ENCODE data around the gene MELTF.
A peak's percentile ranks its signal among the peaks of the same experiment; 100 is the strongest.
"Not testable (repeated sequence)": the region's sequence is repeated elsewhere in the genome, so short reads cannot be mapped to it uniquely, and the experiment has no call there.

MELTF gene

GRCh38 chr3:197029511-197030167 is at the start of gene MELTF:
MELTF (minus strand) TSS chr3:197029817; CDS start chr3:197029702, 115 bp downstream.
- Histone ChIP-seq H3K4me3 (ENCODE audit: low read depth in 1 of 2, low read length in 2 of 2) (peak within 1 kb of the TSS; percentile 55 to 62), H3K27ac (ENCODE audit: low read depth, low read length) (no peak within 1 kb of the TSS), H3K4me1 (ENCODE audit: control insufficient read depth in 1 of 2, insufficient read depth in 2 of 2, low read length in 2 of 2) (peaks cover 14 to 17% of the 10 kb centered on the region in 2 donors), H3K9ac (ENCODE audit: low read depth in 1 of 2, low read length in 2 of 2) (no peak within 1 kb of the TSS), H3K36me3 (ENCODE audit: control insufficient read depth in 1 of 2, insufficient read depth in 2 of 2, low read length in 2 of 2) (no peaks in the 10 kb centered on the region), H3K27me3 (ENCODE audit: control insufficient read depth in 1 of 2, insufficient read depth in 2 of 2, low read length in 2 of 2) (no peaks in the 10 kb centered on the region), H3K9me3 (ENCODE audit: control insufficient read depth in 1 of 2, low read length in 2 of 2) (no peaks in the 10 kb centered on the region)

GRCh38 chr3:197076415-197076814 is 46.8 kb upstream of the MELTF start:
- H3K9me3 ChIP-seq (ENCODE audit: control insufficient read depth in 1 of 2, low read length in 2 of 2), result no peaks in the 10 kb centered on the region
- H3K4me1 ChIP-seq (ENCODE audit: control insufficient read depth in 1 of 2, insufficient read depth in 2 of 2, low read length in 2 of 2), result no peaks in the 10 kb centered on the region
- peaks cover 0 to 21% of the 10 kb centered on the region in 2 donors for H3K36me3 ChIP-seq (ENCODE audit: control insufficient read depth in 1 of 2, insufficient read depth in 2 of 2, low read length in 2 of 2)
- no peak overlapping the region for H3K27ac ChIP-seq (ENCODE audit: low read depth, low read length)
- H3K4me3 ChIP-seq (ENCODE audit: low read depth in 1 of 2, low read length in 2 of 2), result no peak overlapping the region
- H3K9ac ChIP-seq (ENCODE audit: low read depth in 1 of 2, low read length in 2 of 2), result no peak overlapping the region
- no peaks in the 10 kb centered on the region for H3K27me3 ChIP-seq (ENCODE audit: control insufficient read depth in 1 of 2, insufficient read depth in 2 of 2, low read length in 2 of 2)

- no peak overlapping the region for H3K9ac ChIP-seq (ENCODE audit: low read depth in 1 of 2, low read length in 2 of 2)
Measured at GRCh38 chr3:197068077-197068476, 38.5 kb upstream of the MELTF start.

GRCh38 chr3:197064771-197065170 is 35.2 kb upstream of the MELTF start:
- Histone ChIP-seq H3K9me3 (ENCODE audit: control insufficient read depth in 1 of 2, low read length in 2 of 2) (no peaks in the 10 kb centered on the region), H3K36me3 (ENCODE audit: control insufficient read depth in 1 of 2, insufficient read depth in 2 of 2, low read length in 2 of 2) (peaks cover 15 to 54% of the 10 kb centered on the region in 2 donors), H3K4me3 (ENCODE audit: low read depth in 1 of 2, low read length in 2 of 2) (no peak overlapping the region), H3K27ac (ENCODE audit: low read depth, low read length) (no peak overlapping the region), H3K27me3 (ENCODE audit: control insufficient read depth in 1 of 2, insufficient read depth in 2 of 2, low read length in 2 of 2) (no peaks in the 10 kb centered on the region), H3K9ac (ENCODE audit: low read depth in 1 of 2, low read length in 2 of 2) (no peak overlapping the region), H3K4me1 (ENCODE audit: control insufficient read depth in 1 of 2, insufficient read depth in 2 of 2, low read length in 2 of 2) (no peaks in the 10 kb centered on the region)

More at GRCh38 chr3:197068077-197068476, 38.5 kb upstream of the MELTF start:
- Histone ChIP-seq H3K27ac (ENCODE audit: low read depth, low read length) (no peak overlapping the region), H3K27me3 (ENCODE audit: control insufficient read depth in 1 of 2, insufficient read depth in 2 of 2, low read length in 2 of 2) (no peaks in the 10 kb centered on the region), H3K36me3 (ENCODE audit: control insufficient read depth in 1 of 2, insufficient read depth in 2 of 2, low read length in 2 of 2) (peaks cover 15 to 31% of the 10 kb centered on the region in 2 donors), H3K4me1 (ENCODE audit: control insufficient read depth in 1 of 2, insufficient read depth in 2 of 2, low read length in 2 of 2) (no peaks in the 10 kb centered on the region), H3K4me3 (ENCODE audit: low read depth in 1 of 2, low read length in 2 of 2) (no peak overlapping the region), H3K9me3 (ENCODE audit: control insufficient read depth in 1 of 2, low read length in 2 of 2) (no peaks in the 10 kb centered on the region)

GRCh38 chr3:197062446-197062845 is 32.8 kb upstream of the MELTF start:
- H3K27ac ChIP-seq (ENCODE audit: low read depth, low read length), result no peak overlapping the region
- H3K4me1 ChIP-seq (ENCODE audit: control insufficient read depth in 1 of 2, insufficient read depth in 2 of 2, low read length in 2 of 2), result no peaks in the 10 kb centered on the region
- H3K36me3 ChIP-seq (ENCODE audit: control insufficient read depth in 1 of 2, insufficient read depth in 2 of 2, low read length in 2 of 2), result peaks cover 15 to 69% of the 10 kb centered on the region in 2 donors
- no peaks in the 10 kb centered on the region for H3K27me3 ChIP-seq (ENCODE audit: control insufficient read depth in 1 of 2, insufficient read depth in 2 of 2, low read length in 2 of 2)
- no peak overlapping the region for H3K4me3 ChIP-seq (ENCODE audit: low read depth in 1 of 2, low read length in 2 of 2)
- no peaks in the 10 kb centered on the region for H3K9me3 ChIP-seq (ENCODE audit: control insufficient read depth in 1 of 2, low read length in 2 of 2)
- no peak overlapping the region for H3K9ac ChIP-seq (ENCODE audit: low read depth in 1 of 2, low read length in 2 of 2)

- H3K27ac ChIP-seq (ENCODE audit: low read depth, low read length); H3K27me3 ChIP-seq (ENCODE audit: control insufficient read depth in 1 of 2, insufficient read depth in 2 of 2, low read length in 2 of 2); H3K9ac ChIP-seq (ENCODE audit: low read depth in 1 of 2, low read length in 2 of 2); H3K4me1 ChIP-seq (ENCODE audit: control insufficient read depth in 1 of 2, insufficient read depth in 2 of 2, low read length in 2 of 2); H3K9me3 ChIP-seq (ENCODE audit: control insufficient read depth in 1 of 2, low read length in 2 of 2); H3K4me3 ChIP-seq (ENCODE audit: low read depth in 1 of 2, low read length in 2 of 2): not testable (repeated sequence)
- peaks cover 15 to 33% of the 10 kb centered on the region in 2 donors for H3K36me3 ChIP-seq (ENCODE audit: control insufficient read depth in 1 of 2, insufficient read depth in 2 of 2, low read length in 2 of 2)
Measured at GRCh38 chr3:197051637-197052036, 22.0 kb upstream of the MELTF start.

- Histone ChIP-seq H3K4me3 (ENCODE audit: low read depth in 1 of 2, low read length in 2 of 2) (no peak overlapping the region), H3K36me3 (ENCODE audit: control insufficient read depth in 1 of 2, insufficient read depth in 2 of 2, low read length in 2 of 2) (peaks cover 13 to 34% of the 10 kb centered on the region in 2 donors), H3K27me3 (ENCODE audit: control insufficient read depth in 1 of 2, insufficient read depth in 2 of 2, low read length in 2 of 2) (no peaks in the 10 kb centered on the region), H3K27ac (ENCODE audit: low read depth, low read length) (no peak overlapping the region), H3K4me1 (ENCODE audit: control insufficient read depth in 1 of 2, insufficient read depth in 2 of 2, low read length in 2 of 2) (no peaks in the 10 kb centered on the region), H3K9me3 (ENCODE audit: control insufficient read depth in 1 of 2, low read length in 2 of 2) (no peaks in the 10 kb centered on the region), H3K9ac (ENCODE audit: low read depth in 1 of 2, low read length in 2 of 2) (no peak overlapping the region)
Measured at GRCh38 chr3:197050511-197050910, 20.9 kb upstream of the MELTF start.

- H3K4me1 ChIP-seq (ENCODE audit: control insufficient read depth in 1 of 2, insufficient read depth in 2 of 2, low read length in 2 of 2), result no peaks in the 10 kb centered on the region
- H3K9ac ChIP-seq (ENCODE audit: low read depth in 1 of 2, low read length in 2 of 2), result no peak overlapping the region
- no peaks in the 10 kb centered on the region for H3K27me3 ChIP-seq (ENCODE audit: control insufficient read depth in 1 of 2, insufficient read depth in 2 of 2, low read length in 2 of 2)
- no peak overlapping the region for H3K27ac ChIP-seq (ENCODE audit: low read depth, low read length)
- H3K4me3 ChIP-seq (ENCODE audit: low read depth in 1 of 2, low read length in 2 of 2), result no peak overlapping the region
- H3K9me3 ChIP-seq (ENCODE audit: control insufficient read depth in 1 of 2, low read length in 2 of 2), result no peaks in the 10 kb centered on the region
- H3K36me3 ChIP-seq (ENCODE audit: control insufficient read depth in 1 of 2, insufficient read depth in 2 of 2, low read length in 2 of 2), result peaks cover 16 to 29% of the 10 kb centered on the region in 2 donors
Measured at GRCh38 chr3:197042539-197042938, 12.9 kb upstream of the MELTF start.

- H3K4me1 ChIP-seq (ENCODE audit: control insufficient read depth in 1 of 2, insufficient read depth in 2 of 2, low read length in 2 of 2), result no peaks in the 10 kb centered on the region
- H3K27ac ChIP-seq (ENCODE audit: low read depth, low read length), result no peak overlapping the region
- H3K4me3 ChIP-seq (ENCODE audit: low read depth in 1 of 2, low read length in 2 of 2), result no peak overlapping the region
- H3K36me3 ChIP-seq (ENCODE audit: control insufficient read depth in 1 of 2, insufficient read depth in 2 of 2, low read length in 2 of 2), result peaks cover 16 to 29% of the 10 kb centered on the region in 2 donors
- no peaks in the 10 kb centered on the region for H3K27me3 ChIP-seq (ENCODE audit: control insufficient read depth in 1 of 2, insufficient read depth in 2 of 2, low read length in 2 of 2)
- H3K9me3 ChIP-seq (ENCODE audit: control insufficient read depth in 1 of 2, low read length in 2 of 2), result no peaks in the 10 kb centered on the region
- no peak overlapping the region for H3K9ac ChIP-seq (ENCODE audit: low read depth in 1 of 2, low read length in 2 of 2)
Measured at GRCh38 chr3:197041875-197042488, 12.4 kb upstream of the MELTF start.

GRCh38 chr3:197040658-197041057 is 11.0 kb upstream of the MELTF start:
- no peak overlapping the region for H3K9ac ChIP-seq (ENCODE audit: low read depth in 1 of 2, low read length in 2 of 2)
- H3K9me3 ChIP-seq (ENCODE audit: control insufficient read depth in 1 of 2, low read length in 2 of 2), result no peaks in the 10 kb centered on the region
- H3K4me1 ChIP-seq (ENCODE audit: control insufficient read depth in 1 of 2, insufficient read depth in 2 of 2, low read length in 2 of 2), result no peaks in the 10 kb centered on the region
- H3K36me3 ChIP-seq (ENCODE audit: control insufficient read depth in 1 of 2, insufficient read depth in 2 of 2, low read length in 2 of 2), result peaks cover 9 to 20% of the 10 kb centered on the region in 2 donors
- H3K27me3 ChIP-seq (ENCODE audit: control insufficient read depth in 1 of 2, insufficient read depth in 2 of 2, low read length in 2 of 2), result peaks cover 3 to 5% of the 10 kb centered on the region in 2 donors
- no peak overlapping the region for H3K27ac ChIP-seq (ENCODE audit: low read depth, low read length)
- no peak overlapping the region for H3K4me3 ChIP-seq (ENCODE audit: low read depth in 1 of 2, low read length in 2 of 2)

Measured in duodenal mucosa (tissue), 2 donors.